Posterior vena cava (tissue), 2 donors: ENCODE measurements around the gene ACBD6. TPM values are rescaled to one million over a fixed set of nuclear protein-coding genes. Genes with fewer than 3 reads are reported as not detected.
"Not testable (repeated sequence)": the region's sequence is repeated elsewhere in the genome, so short reads cannot be mapped to it uniquely, and the experiment has no call there.

ENCODE experiments used
- DNase-seq: peaks from one replicate; pipeline ENCODE4 v3.0.0-alpha.2; 2020; ENCODE audit warnings: low spot score
- intact Hi-C, 2 donors: fragments of 100-400 bp; cut with DNase I; formaldehyde crosslinking; loops; one replicate each; pipeline versions ENCODE4 v1.14.1 to v1.14.2; 2022 to 2023
- total RNA-seq, 2 donors: library from RNA; stranded (reverse); fragmentation: NEBNext Ultra II Directional; extraction: Animal tissue kit (Norgen Biotek cat#: 25700); gene quantifications; one replicate each; pipeline ENCODE4 v1.2.1, GENCODE V29; 2021
- donor health status: DM: yes; HTN: yes; CAD: no.
- donor health status: DM: yes; HTN: yes; CAD: no.

ACBD6 gene
- total RNA-seq, 2 donors from 2014 or later, result 26.8 to 30.2 TPM

DNA sequence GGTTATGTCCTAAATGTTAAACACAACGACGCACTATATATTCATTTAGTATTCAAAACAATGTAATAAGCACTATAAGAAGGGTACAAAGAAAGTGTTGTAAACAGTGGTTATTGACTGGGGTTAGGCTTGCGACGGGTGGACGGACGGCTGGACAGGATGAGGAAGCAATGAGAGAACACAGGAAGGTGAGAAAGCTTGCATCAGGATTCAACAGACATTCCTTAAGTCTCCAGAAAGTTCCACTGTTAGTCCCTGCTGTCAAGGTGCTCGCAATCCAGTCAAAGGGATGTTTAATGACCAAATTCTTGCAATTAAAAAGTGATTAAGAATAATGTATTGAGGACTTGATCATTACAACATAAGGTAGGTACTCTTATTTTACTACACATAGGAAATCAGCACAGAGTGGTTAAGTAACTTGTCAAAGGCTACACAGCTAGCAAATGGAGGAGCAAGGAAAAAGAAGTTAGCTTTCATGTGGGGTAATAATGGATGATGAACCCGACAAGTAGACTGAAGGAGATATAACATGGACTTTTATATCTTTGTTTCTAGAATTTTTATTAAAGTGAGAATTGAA lies 994 bp upstream of the ACBD6 start:
- DNase-seq, result no peak
- intact Hi-C loops, result no loop called here

DNA sequence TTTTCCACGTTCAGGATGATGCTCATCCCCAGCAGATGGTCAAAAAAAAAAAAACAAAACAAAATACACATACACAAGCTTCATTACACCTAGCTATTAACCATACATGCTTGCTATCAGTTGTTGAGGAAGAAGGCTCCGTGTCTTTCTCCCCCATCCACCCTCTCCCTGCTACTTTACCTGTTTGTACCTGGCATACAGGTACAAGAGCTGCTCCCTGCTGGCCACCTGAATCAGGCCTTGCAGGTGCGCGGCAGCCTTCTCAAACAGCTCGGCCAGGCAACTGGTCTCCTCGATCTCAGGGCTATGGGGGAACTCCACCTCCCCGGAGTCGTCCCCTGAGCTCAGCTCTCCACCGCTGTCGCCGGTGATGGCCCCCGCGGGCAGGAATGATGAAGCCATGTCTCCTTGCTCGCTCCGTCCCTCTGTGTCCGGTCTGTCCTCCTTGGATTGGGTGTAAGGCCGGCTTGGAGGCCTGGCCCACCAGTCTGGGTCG lies 464 bp downstream of the ACBD6 start:
- intact Hi-C loops, result no loop called here
- no peak for DNase-seq

DNA sequence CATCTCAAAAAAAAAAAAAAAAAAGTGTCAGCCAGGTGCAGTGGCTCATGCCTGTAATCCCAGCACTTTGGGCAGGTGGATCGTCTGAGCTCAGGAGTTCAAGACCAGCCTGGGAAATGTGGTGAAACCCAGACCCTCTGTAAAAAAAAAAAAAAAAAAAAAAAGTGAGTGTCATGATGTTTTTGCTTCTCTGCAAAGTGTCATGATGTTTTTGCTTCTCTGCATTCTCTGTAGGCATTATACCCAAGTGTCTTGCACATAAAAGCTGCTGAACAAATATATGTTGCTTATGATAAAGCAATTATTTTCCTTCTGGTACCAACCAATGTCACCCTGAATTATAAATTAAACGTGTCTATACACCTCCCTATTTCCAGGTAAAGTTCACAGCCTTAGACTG lies 1.7 kb downstream of the ACBD6 start:
- intact Hi-C loops, result no loop called here
- no peak for DNase-seq

DNA sequence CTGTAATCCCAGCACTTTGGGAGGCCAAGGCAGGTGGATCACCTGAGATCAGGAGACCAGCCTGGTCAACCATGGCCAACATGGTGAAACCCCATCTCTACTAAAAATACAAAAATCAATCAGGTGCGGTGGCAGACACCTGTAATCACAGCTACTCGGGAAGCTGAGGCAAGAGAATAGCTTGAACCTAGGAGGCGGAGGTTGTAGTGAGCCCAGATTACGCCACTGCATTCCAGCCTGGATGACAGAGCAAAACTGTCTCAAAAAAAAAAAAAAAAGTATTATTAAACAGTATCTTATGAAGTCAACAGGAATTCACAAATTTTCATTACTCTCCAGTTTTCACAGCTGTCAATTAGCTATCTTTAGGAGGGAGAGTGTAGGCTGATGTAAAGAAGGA lies 3.8 kb downstream of the ACBD6 start:
- no peak for DNase-seq
- intact Hi-C loops, result no loop called here

DNA sequence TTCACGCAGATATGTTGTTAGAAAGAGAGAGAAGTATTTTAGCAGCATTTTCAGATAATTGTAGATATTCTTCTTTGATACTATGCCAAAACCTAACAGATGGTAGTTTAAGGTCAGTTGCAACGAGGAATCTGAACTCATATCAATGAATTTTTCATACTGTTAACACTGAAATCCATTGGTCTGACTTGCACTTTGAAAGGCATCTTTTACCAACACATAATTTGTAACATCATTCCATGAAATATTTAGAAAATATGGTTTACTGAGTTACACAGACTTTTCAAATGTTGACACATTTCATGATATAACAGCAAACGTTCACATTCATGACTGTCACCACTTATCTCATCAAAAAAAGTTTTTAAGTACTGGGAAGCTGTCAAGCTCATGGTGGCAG lies 4.6 kb downstream of the ACBD6 start:
- intact Hi-C loops, result no loop called here
- no peak for DNase-seq

DNA sequence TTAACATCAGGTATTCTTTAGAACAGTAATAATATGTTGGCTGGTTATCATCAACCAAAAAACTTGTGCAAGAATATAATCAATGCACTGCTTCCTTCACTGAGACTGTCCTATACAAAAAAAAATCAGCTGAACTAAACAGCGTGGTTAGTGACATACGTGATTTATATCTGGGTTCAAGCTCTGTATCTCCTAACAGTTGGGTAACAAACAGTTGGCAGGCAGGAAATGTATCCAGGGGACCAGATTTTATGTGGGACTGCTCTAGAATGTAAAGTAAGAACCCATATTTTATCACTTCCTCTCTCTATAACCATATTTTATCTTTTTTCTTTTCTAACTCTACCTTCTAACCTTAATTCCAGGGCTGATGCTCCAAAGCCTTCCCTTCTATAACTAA lies 8.0 kb downstream of the ACBD6 start:
- intact Hi-C loops, result loop anchor here in 1 of 2 donors (5.0 kb wide), 1 partner anchor 1628 kb away; no protein-coding TSS in a partner anchor
- no peak for DNase-seq

DNA sequence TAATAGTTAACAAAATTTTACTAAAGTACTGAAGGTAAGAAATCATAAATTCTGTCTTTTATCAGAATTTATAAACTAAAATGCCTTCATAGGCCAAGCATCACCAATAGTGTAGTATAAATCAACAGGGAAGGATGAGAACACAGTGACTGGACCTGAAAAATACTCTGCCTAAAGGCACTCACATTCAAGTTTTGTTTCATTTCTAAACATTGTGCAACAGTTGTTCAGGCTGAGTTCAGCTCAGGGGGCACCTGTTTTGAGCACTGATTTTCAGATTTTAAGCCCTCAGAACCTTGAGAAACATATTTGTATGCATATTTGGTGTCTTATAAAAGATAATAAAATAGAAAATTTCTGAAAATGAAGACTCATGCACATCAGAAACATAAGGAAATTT lies 12.4 kb downstream of the ACBD6 start:
- no peak for DNase-seq
- intact Hi-C loops, result loop anchor here in 1 of 2 donors (5.0 kb wide), 1 partner anchor 1632 kb away; no protein-coding TSS in a partner anchor

DNA sequence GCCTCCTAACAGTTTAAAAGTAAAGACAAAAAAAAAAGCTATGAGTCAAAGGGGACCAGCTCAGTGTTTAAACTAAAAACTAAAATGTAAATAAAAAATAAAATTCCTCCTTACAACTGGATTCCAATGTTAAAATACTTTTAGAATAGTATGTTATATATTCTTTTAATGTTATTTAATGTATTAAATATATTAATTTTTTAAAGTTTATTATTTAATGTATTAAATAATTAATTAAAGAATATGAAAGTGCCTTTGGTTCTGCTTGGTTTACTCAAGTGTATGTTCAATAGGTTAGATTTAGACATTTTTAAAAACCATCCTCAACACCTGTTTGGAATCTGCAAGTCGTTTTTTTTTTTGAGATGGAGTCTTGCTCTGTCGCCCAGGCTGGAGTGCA lies 13.1 kb downstream of the ACBD6 start:
- no peak for DNase-seq
- intact Hi-C loops, result no loop called here

DNA sequence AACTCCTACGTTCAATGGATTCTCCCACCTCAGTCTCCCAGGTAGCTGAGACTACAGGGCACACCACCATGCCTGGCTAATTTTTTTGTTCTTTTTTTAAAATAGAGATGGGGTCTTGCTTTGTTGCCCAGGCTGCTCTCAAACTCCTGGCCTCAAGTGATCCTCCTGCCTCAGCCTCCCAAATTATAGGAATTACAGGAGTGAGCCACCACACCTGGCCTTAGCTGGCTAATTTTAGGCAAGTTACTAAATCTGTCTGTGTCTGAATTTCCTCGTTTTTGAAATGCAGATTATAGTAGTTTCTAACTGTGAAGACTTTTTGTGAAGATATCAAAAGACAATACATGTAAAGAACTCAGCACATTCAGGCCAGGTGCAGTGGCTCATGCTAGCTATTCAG lies 13.7 kb downstream of the ACBD6 start:
- DNase-seq, result no peak
- intact Hi-C loops, result no loop called here

DNA sequence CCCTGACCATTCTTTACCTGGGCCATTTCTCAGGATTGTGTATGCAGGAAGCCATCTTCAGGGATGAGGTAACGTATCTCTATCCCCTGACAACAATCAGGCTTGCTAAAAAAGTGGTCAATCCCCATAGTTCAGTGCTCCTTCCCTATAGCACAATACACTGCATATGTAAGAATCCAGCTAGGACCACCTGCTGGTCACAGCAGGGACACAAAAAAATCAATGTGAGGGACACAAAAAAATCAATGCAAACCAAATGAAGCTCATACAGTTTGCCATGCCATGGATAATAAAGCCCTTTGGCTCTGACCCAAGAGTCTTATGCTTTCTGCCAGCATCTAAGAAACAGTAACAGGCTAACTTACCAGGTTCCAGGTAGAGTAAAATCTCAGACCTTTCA lies 16.3 kb downstream of the ACBD6 start:
- DNase-seq, result no peak
- intact Hi-C loops, result no loop called here

DNA sequence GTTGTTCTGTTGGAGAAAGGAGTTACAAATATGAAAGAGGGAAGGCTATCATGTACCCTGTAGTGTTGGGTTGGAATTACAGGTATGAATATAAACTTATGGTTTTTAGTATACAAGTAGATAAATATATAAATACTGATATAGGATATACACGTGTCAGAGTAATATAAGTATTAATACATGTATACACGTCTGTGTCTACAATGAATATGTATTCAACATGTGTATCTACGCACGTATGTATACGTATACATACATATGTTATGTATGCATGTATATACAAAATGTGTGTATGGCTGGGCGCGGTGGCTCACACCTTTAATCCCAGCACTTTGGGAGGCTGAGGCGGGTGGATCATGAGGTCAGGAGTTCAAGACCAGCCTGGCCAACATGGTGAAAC lies 17.9 kb downstream of the ACBD6 start:
- no peak for DNase-seq
- intact Hi-C loops, result no loop called here

DNA sequence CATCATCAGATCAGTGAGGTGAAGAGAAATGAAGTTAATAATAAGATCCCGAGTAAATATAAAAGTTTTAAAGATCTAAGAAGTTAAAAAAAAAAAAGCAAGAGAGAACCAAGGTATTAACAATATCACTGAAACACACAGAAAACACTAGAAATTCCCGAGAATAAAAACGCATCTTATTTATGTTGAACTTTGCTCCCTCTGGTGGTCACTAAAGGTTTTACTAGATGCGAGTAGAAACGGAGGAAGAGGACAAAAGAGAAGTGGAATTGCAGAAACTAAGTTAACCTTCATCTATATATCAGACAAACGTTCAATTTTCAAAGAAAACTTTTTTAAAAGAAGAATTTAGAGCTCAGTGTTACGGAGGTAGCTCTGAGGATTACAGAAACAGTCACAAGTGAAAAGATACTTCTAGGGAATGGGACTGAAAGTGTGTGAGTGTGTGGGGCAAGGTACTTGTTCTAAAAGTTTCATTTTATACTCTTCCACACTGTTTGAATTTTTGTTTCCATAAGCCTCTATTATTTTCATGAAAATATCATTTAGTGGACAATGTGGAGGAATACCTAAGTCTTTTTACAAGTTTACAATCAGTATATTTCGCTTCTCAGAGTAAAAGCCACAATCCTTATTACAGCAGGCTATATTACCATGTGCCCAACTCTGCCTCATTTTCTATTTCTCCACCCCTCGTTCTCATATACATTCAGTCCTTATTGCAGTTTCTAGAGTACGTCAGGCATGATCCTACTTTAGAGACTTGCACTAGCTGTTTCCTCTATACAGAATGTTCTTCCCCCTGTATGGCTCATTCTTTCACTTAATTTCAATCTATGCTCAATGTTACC lies 19.7 kb downstream of the ACBD6 start:
- intact Hi-C loops, result no loop called here
- DNase-seq, result no peak

DNA sequence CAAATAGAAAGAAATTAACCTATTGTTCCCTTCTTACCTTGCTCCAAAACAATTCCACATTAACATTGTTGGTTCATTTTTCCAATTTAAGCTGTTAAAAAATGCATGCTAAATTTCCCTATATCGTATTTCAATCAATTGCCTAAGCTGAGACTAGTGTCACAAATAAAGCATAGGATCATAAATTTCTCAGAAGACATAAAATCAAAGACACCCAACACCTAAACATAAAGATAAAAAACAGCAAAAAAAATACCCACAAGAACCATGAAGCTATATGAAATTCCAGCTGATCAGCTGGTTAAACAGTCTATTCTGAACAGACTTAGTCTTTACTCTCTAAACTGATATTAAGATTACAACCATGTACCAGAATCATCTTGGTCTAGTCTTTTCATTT lies 32.3 kb downstream of the ACBD6 start:
- DNase-seq, result no peak
- intact Hi-C loops, result no loop called here

DNA sequence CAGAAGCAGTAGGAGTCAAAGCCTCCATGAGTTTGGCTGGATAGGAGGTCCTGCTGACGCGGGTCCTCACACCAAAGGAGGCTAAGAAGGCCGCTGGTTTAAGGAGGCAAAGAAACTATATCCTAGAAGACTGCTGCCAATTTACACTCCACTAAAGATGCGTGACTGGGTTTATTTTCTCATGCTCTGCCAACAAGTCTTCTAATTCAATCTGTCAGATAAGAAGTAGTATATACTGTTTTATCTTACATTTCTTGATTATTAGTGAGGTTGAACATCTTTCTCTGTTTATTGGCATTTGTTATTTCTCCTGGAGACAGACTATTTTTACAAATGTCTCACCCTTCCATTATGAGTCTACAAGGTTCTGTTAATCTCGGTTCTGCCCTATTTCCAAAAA lies 34.1 kb downstream of the ACBD6 start:
- no peak for DNase-seq
- intact Hi-C loops, result no loop called here

DNA sequence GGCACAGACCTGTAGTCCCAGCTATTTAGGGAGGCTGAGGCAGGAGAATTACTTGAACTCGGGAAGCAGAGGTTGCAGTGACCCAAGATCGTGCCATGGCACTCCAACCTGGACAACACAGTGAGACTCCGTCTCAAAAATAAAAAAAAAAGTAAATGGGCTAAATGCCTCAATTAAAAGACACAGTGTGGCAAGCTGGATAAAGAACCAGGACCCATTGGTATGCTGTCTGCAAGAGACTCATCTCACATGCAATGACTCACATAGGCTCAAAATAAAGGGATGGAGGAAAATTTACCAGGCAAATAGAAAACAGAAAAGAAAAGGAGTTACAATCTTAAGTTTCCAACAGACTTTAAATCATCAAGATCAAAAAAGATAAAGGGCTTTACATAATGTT lies 40.3 kb downstream of the ACBD6 start:
- DNase-seq, result no peak
- intact Hi-C loops, result no loop called here

DNA sequence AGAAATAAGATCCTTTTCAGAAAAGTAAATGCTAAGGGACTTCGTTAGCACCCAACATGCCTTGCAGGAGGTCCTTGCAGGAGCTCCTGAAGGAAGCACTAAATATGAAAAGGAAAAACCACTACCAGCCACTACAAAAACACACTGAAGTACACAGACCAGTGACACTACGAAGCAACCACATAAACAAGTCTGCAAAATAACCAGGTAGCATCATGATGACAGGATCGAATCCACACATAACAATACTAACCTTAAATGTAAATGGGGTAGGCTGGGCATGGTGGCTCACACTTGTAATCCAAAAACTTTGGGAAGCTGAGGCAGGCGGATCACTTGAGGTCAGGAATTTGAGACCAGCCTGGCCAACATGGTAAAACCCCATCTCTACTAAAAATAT lies 40.7 kb downstream of the ACBD6 start:
- DNase-seq, intact Hi-C loops: not testable (repeated sequence)

DNA sequence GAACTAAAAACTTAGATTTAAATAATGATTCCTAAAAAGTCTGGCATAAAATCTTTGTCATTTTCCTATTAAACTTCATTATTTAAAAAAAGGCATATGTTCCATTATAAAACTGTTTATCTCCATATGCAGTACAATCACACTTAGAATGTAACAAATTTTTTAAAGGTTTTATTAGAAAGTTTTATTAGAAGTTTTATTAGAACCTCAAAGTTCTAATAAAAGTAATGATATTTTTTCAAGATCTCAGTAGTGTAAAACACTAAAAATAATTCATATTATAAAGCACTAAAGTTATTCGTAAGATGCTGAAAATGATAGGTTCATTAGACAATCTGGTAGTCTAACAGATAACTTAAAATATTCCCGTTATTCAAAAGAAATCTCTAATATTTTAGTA lies 43.6 kb downstream of the ACBD6 start:
- intact Hi-C loops, result no loop called here
- DNase-seq, result no peak

DNA sequence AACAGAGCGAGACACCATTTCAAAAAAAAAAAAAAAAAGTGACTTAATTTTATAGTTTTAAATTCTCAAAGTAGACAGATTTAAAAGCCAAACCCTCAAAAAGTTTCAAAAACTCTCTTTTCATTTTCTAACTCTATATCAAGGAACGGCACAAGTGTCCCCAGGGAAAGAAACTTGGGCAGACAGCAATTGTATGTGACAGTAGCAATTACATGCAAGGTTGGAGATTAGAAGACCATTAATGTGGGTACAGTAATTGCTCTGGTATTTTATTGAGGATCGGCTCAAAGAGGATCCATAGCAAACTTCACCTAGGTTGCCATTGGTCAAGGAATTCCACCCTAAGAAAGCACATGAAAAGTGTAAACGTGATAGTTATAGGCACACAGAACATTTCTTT lies 46.2 kb downstream of the ACBD6 start:
- DNase-seq, result no peak
- intact Hi-C loops, result no loop called here

DNA sequence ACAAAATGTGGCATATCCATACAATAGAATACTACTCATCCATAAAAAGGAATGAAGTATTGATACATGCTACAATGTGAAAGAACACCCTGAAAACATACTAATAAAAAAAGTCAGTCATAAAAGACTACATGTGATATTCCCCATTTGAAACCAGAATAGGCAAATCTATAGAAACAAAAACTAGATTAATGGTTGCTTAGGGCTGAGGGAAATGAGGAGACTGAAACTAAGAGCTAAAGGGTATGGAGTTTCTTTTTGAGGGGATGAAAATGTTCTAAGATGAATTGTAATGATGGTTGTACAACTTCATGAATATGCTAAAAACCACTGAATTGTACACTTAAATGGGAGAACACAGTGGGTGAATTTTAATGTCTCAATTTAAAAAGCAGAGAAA lies 50.9 kb downstream of the ACBD6 start:
- intact Hi-C loops, result no loop called here
- DNase-seq, result no peak

DNA sequence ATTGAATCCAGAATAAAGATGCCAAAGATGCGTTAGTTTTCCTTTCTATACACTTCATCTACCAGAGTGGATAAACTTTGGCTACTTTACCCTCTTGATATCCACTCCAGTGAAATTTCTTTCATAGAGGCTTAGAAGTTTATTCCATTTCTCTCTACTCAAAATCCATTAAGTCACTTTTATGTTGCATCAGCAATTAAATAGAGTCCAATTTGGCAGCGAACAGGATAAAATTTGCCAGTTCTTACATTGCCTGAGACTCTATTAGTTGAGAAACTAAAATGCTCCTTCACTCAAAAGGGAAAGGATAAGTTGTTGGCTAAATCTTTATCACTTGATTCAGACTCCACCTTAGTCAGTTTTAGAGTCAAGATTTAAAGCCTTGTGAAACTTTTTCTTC lies 57.9 kb downstream of the ACBD6 start:
- DNase-seq, result no peak
- intact Hi-C loops, result no loop called here

DNA sequence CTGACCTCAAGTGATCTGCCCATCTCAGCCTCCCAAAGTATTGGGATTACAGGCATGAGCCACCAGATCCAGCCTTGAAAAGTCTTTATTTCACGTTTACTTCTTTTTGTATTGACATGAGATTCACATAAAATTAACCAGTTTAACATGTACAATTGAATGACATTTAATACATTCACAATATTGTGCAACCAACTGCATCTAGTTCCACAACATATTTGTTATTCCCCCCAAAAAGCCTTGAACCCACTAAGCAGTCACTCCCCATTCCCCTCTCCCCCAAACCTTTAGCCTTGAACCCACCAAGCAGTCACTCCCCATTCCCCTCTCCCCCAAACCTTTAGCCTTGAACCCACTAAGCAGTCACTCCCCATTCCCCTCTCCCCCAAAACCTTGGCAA lies 62.0 kb downstream of the ACBD6 start:
- intact Hi-C loops, result no loop called here
- no peak for DNase-seq
